K562 (cell line): ENCODE data around the gene ECE2. TPM values are rescaled to one million over a fixed set of nuclear protein-coding genes. Genes with fewer than 3 reads are reported as not detected.

Experiments
- BHLHE40 ChIP-seq: IDR thresholded peaks from 2 replicates; pipeline ENCODE4 v1.6.1; 2011; ENCODE audit warnings: low read length, improper control_type of control experiment
- CAMTA2 ChIP-seq: fragments of 250-450 bp; sonication (Bioruptor Pico); conservative IDR thresholded peaks from 2 replicates; pipeline ENCODE4 v1.5.1; 2022
- CREM ChIP-seq: IDR thresholded peaks from 2 replicates; pipeline ENCODE4 v1.6.1; 2014; ENCODE audit warnings: antibody characterized with exemption, low read depth
- ELF4 ChIP-seq: fragments of 450-650 bp; formaldehyde crosslinking; IDR thresholded peaks from 2 replicates; pipeline ENCODE4 v1.4.0; 2022; ENCODE audit warnings: missing genetic modification characterization
- GTF2E2 ChIP-seq: fragments of 200-800 bp; sonication (Bioruptor generic); IDR thresholded peaks from 2 replicates; pipeline ENCODE4 v1.6.1; 2016; ENCODE audit warnings: missing genetic modification characterization, missing compliant biosample characterization
- LCOR ChIP-seq: sonication (generic); formaldehyde crosslinking; IDR thresholded peaks from 2 replicates; pipeline ENCODE4 v1.8.0; 2022; ENCODE audit warnings: mild to moderate bottlenecking, missing genetic modification reagents
- MCM2 ChIP-seq: fragments of 450-650 bp; IDR thresholded peaks from 2 replicates; pipeline ENCODE4 v1.6.1; 2017; ENCODE audit warnings: low read depth, mild to moderate bottlenecking
- MCM3 ChIP-seq: fragments of 450-650 bp; IDR thresholded peaks from 2 replicates; pipeline ENCODE4 v1.6.1; 2016
- PHF8 ChIP-seq: fragments of 200-600 bp; sonication (generic); IDR thresholded peaks from 2 replicates; pipeline ENCODE4 v1.6.1; 2012; ENCODE audit warnings: mixed run types, mild to moderate bottlenecking, inconsistent platforms, low read length, moderate library complexity, borderline replicate concordance
- SIRT6 ChIP-seq: IDR thresholded peaks from one replicate; pipeline ENCODE4 v1.6.1; 2012; ENCODE audit warnings: low read depth, mild to moderate bottlenecking, control low read depth, inconsistent platforms, low read length, moderate library complexity
- SIX5 ChIP-seq, 2 experiments: IDR thresholded peaks; 2 replicates each; pipeline ENCODE4 v1.6.1; 2011; ENCODE audit warnings: low read length in 2 of 2, borderline replicate concordance in 1 of 2, low read depth in 1 of 2, mild to moderate bottlenecking in 1 of 2, moderate library complexity in 1 of 2; ENCODE audit not compliant: insufficient read depth in 1 of 2
- SP1 ChIP-seq: sonication (generic); formaldehyde crosslinking; IDR thresholded peaks from 2 replicates; pipeline ENCODE4 v1.8.1; 2022; ENCODE audit warnings: mild to moderate bottlenecking, missing genetic modification reagents
- TBL1XR1 ChIP-seq, 2 experiments: IDR thresholded peaks; 2 replicates each; pipeline ENCODE4 v1.6.1; 2012; ENCODE audit warnings: improper control_type of control experiment in 2 of 2, low read length in 2 of 2, mild to moderate bottlenecking in 1 of 2
- ZBTB17 ChIP-seq: fragments of 450-650 bp; formaldehyde crosslinking; IDR thresholded peaks from 2 replicates; pipeline ENCODE4 v1.4.0; 2020; ENCODE audit warnings: mild to moderate bottlenecking
- ZNF224 ChIP-seq: sonication (generic); formaldehyde crosslinking; IDR thresholded peaks from 2 replicates; pipeline ENCODE4 v1.8.0; 2022; ENCODE audit warnings: mild to moderate bottlenecking, missing genetic modification reagents
- ZNF24 ChIP-seq: fragments of 450-650 bp; IDR thresholded peaks from 2 replicates; pipeline ENCODE4 v1.6.1; 2016
- polyA plus RNA-seq, 8 experiments: library from polyadenylated mRNA; depleted of rRNA in 4 of 8; stranded (reverse) in 5 of 8; unstranded in 3 of 8; fragments of >200 nt; fragmentation: Nextera tagmentation in 2 of 8; fragmentation: Illumina TruSeq in 1 of 8; extraction: Ambion mirVana in 2 of 8; extraction: Trizol in 1 of 8; gene quantifications; 2 replicates each; pipeline versions ENCODE4 v1.2.1 to v1.2.3, GENCODE V29; 2011 to 2014; ENCODE audit warnings: inconsistent platforms in 1 of 8, missing spikeins in 1 of 8
- total RNA-seq, 7 experiments: library from RNA; depleted of rRNA in 6 of 7; stranded (reverse); fragments of >200 nt in 6 of 7; fragmentation: Illumina TruSeq in 2 of 7; extraction: Trizol in 2 of 7; gene quantifications; 2 replicates each; pipeline versions ENCODE4 v1.2.1 to v1.2.3, GENCODE V29; 2011 to 2021; ENCODE audit warnings: low replicate concordance in 1 of 7
- TF ChIP-seq, protein P1 (sequence below): sonication (generic); formaldehyde crosslinking; IDR thresholded peaks from 2 replicates; pipeline ENCODE4 v1.8.0; 2022; ENCODE audit warnings: mild to moderate bottlenecking, low read depth, missing genetic modification reagents
- TF ChIP-seq, protein P2 (sequence below), 2 experiments: fragments of 200-800 bp in 1 of 2; sonication (Bioruptor generic) in 1 of 2; sonication (generic) in 1 of 2; formaldehyde crosslinking in 1 of 2; IDR thresholded peaks in 1 of 2; conservative IDR thresholded peaks in 1 of 2; 2 replicates each; pipeline versions ENCODE4 v1.5.0 to v1.6.1; 2016 to 2020; ENCODE audit warnings: missing compliant biosample characterization in 1 of 2, missing genetic modification characterization in 1 of 2, missing genetic modification reagents in 1 of 2
- TF ChIP-seq, protein P3 (sequence below): fragments of 450-650 bp; formaldehyde crosslinking; IDR thresholded peaks from 2 replicates; pipeline ENCODE4 v1.4.0; 2020; ENCODE audit warnings: mild to moderate bottlenecking
- TF ChIP-seq, protein P4 (sequence below): sonication (generic); formaldehyde crosslinking; IDR thresholded peaks from 2 replicates; pipeline ENCODE4 v1.8.1; 2023; ENCODE audit warnings: missing genetic modification reagents, mild to moderate bottlenecking, borderline replicate concordance

ECE2 gene
- total and polyA plus RNA-seq, 9 of the 15 experiments (the other 6 are each of a cell fraction or from before 2014, with no cell fraction given), result not detected

DNA sequence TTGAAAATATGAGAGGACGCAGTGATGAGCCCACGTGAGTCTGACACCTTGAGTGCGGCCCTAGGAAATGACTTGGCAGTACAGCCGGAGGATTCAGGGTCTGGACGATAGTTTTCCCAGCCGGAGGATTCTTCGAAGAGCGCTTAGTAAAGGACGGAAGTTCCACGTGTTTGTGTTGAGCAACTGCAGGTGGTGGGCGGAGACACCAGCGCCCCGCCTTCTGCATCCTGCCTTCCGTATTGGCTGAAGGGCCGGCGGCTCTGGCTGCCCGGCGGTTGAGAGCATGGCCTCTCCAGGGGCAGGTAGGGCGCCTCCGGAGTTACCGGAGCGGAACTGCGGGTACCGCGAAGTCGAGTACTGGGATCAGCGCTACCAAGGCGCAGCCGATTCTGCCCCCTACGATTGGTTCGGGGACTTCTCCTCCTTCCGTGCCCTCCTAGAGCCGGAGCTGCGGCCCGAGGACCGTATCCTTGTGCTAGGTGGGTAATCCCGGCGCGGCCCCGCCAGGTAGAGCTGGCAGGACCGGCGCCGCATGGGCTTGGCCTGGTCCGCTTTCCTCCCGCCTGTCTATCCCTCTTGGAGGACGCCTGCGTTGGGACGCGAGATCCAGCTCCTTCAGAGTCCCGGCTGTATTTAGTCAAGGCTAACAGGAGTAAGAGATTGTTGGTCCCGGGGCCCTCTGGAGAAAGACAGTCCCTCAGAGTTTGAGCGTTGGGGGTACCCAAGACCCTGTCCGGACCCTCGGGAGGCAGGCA lies 26.2 kb upstream of the ECE2 start, which contains the start of gene EEF1AKMT4 (continued):
- TF ChIP-seq, protein P1, sequence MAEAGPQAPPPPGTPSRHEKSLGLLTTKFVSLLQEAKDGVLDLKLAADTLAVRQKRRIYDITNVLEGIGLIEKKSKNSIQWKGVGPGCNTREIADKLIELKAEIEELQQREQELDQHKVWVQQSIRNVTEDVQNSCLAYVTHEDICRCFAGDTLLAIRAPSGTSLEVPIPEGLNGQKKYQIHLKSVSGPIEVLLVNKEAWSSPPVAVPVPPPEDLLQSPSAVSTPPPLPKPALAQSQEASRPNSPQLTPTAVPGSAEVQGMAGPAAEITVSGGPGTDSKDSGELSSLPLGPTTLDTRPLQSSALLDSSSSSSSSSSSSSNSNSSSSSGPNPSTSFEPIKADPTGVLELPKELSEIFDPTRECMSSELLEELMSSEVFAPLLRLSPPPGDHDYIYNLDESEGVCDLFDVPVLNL (CRISPR knock-in tag), result no peak
- TF ChIP-seq ZNF24 (no peak), ELF4 (no peak), MCM3 (no peak), SP1 (CRISPR knock-in tag) (peak; percentile 83), CREM (peak; percentile 36), MCM2 (no peak), LCOR (CRISPR knock-in tag) (0 out of 2 replicates have a peak, but pooled peaks have one; percentile 10), GTF2E2 (tag) (peak; percentile 83; the same call in 1 of the 2 replicates), TBL1XR1 (IDR thresholded peaks at IDR 0.05; ENCODE audit: low read length in 2 of 2) (no peak; a peak in 1 of 4 replicates), SIX5 (IDR thresholded peaks at IDR 0.05; ENCODE audit: borderline replicate concordance in 1 of 2, insufficient read depth in 1 of 2, low read depth in 1 of 2, low read length in 2 of 2) (peak in 1 of 2 experiments; percentile 20; a peak in 1 of 4 replicates), PHF8 (peak; percentile 77; the same call in 1 of the 2 replicates), CAMTA2 (CRISPR knock-in tag) (no peak), SIRT6 (no peak), ZNF224 (CRISPR knock-in tag) (no peak), BHLHE40 (peak; percentile 83), ZBTB17 (CRISPR knock-in tag) (0 out of 2 replicates have a peak, but pooled peaks have one; percentile 32)
- TF ChIP-seq, protein P2, sequence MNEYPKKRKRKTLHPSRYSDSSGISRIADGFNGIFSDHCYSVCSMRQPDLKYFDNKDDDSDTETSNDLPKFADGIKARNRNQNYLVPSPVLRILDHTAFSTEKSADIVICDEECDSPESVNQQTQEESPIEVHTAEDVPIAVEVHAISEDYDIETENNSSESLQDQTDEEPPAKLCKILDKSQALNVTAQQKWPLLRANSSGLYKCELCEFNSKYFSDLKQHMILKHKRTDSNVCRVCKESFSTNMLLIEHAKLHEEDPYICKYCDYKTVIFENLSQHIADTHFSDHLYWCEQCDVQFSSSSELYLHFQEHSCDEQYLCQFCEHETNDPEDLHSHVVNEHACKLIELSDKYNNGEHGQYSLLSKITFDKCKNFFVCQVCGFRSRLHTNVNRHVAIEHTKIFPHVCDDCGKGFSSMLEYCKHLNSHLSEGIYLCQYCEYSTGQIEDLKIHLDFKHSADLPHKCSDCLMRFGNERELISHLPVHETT (CRISPR knock-in tag; conservative IDR thresholded peaks at IDR 0.05 in 1 of 2, IDR thresholded peaks at IDR 0.05 in 1 of 2), result peak in 1 of 2 experiments; percentile 67; a peak in 2 of 4 replicates
- TF ChIP-seq, protein P3, sequence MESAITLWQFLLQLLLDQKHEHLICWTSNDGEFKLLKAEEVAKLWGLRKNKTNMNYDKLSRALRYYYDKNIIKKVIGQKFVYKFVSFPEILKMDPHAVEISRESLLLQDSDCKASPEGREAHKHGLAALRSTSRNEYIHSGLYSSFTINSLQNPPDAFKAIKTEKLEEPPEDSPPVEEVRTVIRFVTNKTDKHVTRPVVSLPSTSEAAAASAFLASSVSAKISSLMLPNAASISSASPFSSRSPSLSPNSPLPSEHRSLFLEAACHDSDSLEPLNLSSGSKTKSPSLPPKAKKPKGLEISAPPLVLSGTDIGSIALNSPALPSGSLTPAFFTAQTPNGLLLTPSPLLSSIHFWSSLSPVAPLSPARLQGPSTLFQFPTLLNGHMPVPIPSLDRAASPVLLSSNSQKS (CRISPR knock-in tag), result no peak
- TF ChIP-seq, protein P4, sequence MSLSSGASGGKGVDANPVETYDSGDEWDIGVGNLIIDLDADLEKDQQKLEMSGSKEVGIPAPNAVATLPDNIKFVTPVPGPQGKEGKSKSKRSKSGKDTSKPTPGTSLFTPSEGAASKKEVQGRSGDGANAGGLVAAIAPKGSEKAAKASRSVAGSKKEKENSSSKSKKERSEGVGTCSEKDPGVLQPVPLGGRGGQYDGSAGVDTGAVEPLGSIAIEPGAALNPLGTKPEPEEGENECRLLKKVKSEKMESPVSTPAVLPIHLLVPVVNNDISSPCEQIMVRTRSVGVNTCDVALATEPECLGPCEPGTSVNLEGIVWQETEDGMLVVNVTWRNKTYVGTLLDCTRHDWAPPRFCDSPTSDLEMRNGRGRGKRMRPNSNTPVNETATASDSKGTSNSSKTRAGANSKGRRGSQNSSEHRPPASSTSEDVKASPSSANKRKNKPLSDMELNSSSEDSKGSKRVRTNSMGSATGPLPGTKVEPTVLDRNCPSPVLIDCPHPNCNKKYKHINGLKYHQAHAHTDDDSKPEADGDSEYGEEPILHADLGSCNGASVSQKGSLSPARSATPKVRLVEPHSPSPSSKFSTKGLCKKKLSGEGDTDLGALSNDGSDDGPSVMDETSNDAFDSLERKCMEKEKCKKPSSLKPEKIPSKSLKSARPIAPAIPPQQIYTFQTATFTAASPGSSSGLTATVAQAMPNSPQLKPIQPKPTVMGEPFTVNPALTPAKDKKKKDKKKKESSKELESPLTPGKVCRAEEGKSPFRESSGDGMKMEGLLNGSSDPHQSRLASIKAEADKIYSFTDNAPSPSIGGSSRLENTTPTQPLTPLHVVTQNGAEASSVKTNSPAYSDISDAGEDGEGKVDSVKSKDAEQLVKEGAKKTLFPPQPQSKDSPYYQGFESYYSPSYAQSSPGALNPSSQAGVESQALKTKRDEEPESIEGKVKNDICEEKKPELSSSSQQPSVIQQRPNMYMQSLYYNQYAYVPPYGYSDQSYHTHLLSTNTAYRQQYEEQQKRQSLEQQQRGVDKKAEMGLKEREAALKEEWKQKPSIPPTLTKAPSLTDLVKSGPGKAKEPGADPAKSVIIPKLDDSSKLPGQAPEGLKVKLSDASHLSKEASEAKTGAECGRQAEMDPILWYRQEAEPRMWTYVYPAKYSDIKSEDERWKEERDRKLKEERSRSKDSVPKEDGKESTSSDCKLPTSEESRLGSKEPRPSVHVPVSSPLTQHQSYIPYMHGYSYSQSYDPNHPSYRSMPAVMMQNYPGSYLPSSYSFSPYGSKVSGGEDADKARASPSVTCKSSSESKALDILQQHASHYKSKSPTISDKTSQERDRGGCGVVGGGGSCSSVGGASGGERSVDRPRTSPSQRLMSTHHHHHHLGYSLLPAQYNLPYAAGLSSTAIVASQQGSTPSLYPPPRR, result no peak
